Neural cell (in vitro differentiated cells): ENCODE data around the gene STX5.

Experiments used
- CTCF ChIP-seq: fragments of 450-650 bp; IDR thresholded peaks from 2 replicates; pipeline ENCODE4 v1.5.1; 2014; ENCODE audit warnings: antibody characterized with exemption, mild to moderate bottlenecking, moderate library complexity; ENCODE audit not compliant: poor library complexity, severe bottlenecking
- EP300 ChIP-seq: fragments of 450-650 bp; conservative IDR thresholded peaks from 2 replicates; pipeline ENCODE4 v1.6.1; 2014; ENCODE audit warnings: antibody characterized with exemption, mild to moderate bottlenecking, moderate library complexity; ENCODE audit not compliant: poor library complexity, severe bottlenecking
- EZH2 ChIP-seq: fragments of 200-600, 300-800 bp; shearing (Covaris generic), sonication (generic); IDR thresholded peaks from 2 replicates; pipeline ENCODE4 v1.6.1; 2014; ENCODE audit warnings: antibody characterized with exemption, low read length, borderline replicate concordance, mild to moderate bottlenecking; ENCODE audit not compliant: insufficient read depth, poor library complexity, severe bottlenecking
- POLR2AphosphoS5 ChIP-seq: IDR thresholded peaks from 2 replicates; pipeline ENCODE4 v1.6.1; 2012
- TAF1 ChIP-seq: IDR thresholded peaks from 2 replicates; pipeline ENCODE4 v1.6.1; 2012; ENCODE audit warnings: low read depth

GRCh38 chr11:62805961-62806441 is 25.9 kb downstream of the STX5 start:
- no peak for TF ChIP-seq CTCF
- TF ChIP-seq POLR2AphosphoS5, result no peak
- no peak for TF ChIP-seq EP300
- TF ChIP-seq EZH2, result no peak
- no peak for TF ChIP-seq TAF1
